Stimulated activated CD8-positive, alpha-beta memory T cell treated with anti-CD3 and anti-CD28 coated beads, Interleukin-4, amount 100 ng/mL, for 48 hours (primary cell): ENCODE data around the gene TJP2.
"Not testable (repeated sequence)": the region's sequence is repeated elsewhere in the genome, so short reads cannot be mapped to it uniquely, and the experiment has no call there.

ENCODE experiments used
- DNase-seq: peaks from one replicate; pipeline ENCODE4 v3.0.0-alpha.2; 2020

Gene TJP2

DNA sequence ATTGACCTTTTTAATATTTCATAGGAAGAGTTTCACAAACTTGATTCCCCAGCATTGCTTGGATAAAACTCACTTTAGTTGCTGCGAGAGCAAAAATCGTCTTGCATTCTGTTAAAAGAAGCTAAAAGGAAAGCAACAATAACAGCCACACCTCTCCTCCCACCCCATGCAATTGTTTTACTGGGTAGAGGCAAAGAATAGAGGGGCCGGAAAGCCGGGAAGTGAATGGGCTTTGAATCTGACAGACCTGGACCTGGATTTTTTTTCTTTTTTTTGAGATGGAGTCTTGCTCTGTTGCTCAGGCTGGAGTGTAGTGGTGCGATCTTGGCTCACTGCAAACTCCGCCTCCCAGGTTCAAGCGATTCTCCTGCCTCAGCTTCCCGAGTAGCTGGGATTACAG lies 9.5 kb upstream of the TJP2 start:
- DNase-seq = not testable (repeated sequence)

DNA sequence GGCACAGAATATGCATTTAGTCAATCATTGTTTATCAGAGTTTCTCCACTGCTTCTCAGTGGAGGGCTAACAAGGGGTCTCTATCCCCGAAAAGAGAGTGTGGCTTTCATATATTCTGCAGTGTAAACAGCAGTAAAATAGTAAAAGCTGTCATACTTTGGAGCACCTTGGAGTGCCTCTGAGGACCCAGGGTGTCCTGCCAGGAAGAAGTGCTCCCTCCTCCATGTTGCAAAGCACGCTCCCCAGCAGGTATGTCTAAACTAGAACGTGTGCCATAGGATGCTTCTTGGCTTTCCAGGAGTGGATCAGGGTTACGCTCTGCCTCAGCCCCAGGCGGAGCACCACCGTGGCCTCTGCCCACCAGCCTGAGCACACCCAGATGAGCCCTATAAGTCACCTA lies 8.5 kb upstream of the TJP2 start:
- no peak for DNase-seq

DNA sequence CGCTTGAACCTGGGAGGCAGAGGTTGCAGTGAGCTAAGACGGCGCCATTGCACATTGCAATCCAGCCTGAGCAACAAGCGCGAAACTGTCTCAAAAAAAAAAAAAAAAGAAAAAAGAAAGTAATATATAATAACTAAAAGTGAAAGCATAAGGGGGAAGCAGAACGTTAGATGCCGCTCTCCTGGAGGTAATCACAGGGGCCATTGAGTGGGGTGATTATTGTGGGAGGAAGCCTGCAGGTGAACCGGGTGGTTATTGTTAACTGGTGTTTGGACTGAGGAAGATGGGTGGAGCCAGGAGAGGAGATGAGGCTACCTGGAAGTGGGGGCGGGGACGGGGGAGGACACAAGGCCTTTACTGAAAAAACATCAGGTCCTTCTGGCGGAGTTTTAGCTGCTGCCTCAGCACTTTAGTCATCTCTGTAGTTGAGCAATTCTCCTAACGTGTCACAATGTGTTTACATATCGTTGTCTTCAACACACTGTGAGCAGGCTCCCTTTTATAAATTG lies 5.3 kb upstream of the TJP2 start:
- peak; percentile 75 for DNase-seq

DNA sequence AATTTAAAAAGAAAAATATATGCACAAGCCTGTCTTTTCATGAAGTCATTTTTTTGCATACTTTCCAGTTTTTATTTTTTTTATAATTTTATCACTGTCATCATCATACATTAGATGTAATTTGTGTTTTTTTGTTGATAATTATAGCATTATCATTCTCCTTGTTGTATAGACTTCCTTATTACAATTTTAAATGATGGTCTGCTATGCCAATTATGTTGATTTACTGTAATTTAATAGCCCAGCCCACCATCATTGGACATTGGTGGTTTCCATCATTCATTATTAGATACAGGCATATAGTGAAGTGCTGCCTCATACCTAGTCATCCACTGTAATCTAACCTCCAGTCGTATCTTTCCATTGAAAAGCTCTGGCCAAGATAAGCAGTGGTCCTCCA lies 3.8 kb upstream of the TJP2 start:
- no peak for DNase-seq

DNA sequence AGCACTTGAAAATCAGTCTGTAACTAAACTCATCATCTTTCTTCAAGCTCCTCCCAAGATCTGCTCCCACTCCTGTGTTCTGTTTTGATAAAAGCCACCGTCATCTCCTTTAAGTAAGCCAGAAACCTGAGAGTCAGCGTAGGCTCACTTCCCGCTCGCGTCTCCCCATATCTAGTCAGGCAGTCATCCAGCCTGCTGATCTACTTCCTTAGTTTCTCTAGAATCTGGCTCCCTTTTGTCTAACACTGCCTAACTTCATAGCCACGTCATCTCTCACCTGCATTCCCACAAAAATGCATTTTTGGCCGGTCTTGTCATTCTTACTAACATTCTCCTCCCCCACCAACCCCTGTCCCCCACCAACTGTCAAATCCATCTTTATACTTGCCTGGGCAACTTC lies 3.0 kb upstream of the TJP2 start:
- DNase-seq = no peak

DNA sequence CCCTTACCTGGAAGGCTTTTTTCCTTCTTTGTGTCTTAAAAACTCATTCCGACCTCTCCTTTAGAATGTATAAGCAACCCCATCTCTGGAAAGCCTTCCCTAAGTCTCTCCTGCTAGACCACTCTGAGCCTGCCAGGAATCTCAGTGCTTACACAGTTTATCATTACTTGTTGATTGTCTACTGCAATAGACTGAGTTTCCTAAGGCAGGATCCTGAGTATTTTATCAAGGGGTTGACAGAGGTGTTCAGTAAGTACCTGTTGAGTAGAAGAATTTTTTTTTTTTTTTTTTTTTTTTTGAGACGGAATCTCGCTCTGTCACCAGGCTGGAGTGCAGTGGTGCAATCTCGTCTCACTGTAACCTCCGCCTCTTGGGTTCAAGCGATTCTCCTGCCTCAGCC lies 2.6 kb upstream of the TJP2 start:
- DNase-seq = no peak

DNA sequence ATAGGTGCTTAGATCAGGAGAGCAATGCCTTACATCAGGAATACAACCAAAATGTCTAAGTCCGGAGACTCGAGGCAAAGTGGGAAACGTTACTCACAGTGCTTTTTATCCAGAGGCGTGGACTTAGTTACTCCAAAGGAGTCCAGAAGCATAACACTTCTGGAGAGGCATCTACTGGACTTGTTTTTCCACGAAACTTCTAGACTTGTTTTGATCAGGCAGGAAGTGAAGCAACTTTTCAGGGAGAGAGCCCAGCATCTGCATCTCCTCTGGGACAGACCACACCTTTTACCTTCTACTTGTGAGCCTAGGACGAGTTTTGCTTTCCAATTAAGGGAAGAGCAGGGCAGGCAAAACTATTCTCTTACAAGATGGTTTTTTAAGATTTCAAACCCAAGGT lies 1.2 kb upstream of the TJP2 start:
- no peak for DNase-seq

DNA sequence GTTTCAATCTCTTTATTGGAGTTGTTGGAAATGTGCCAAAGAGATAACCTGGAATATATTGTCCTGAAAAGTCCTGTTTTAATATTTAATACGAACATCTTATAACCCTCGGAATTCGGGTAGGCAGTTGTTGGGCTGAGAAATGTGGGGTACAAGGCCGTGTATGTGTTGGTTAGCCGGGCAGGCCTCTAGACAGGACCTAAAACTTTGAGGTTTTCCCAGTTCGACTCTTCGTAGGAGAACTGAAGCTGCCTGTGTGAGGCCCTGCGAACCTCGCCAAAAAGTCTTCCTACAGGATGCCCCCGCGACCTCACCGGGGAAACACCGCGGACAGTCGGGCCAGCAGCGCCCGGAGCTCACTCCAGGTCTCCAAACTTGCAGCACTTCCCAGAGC lies 583 bp upstream of the TJP2 start:
- DNase-seq = no peak

DNA sequence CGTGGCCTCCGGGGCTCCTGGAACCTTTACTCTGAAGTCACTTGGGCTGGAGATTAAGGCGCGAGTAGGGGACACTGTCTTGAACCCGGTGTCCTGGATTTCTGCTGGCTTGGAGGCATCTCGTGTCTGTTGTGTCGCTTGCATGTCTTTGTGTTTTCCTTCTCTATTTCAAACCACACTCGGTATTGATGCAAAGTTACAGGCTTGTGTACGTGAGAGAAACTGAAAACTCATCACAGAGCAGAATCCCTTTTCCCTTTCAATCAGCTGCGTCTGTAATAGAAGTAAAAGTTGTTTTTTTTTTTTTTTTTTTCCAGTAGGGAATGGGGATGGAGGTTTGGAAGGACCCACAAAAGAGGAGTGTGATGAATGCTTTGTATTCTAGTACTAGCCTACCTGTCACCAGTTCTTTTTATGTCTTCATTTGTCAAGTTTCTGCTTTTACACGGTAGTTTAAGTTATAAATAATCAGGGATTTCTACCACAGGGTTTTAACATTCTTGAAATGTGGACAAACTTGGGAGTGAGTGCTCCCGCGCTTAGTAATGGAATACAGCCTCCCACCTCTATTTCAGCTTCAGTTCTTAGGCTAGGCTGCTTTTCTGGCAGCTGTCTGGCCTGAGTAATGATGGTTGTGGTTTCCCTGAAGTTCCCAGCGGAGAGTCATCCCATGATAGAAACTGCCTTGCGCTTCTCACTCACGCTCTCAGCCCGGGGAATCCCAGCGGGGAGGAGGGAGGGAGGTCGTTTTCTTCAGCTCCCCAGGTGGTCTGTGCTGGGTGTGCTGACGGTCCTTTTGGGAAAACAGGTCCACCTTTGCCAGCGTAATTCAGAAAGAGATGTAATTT lies 763 bp downstream of the TJP2 start:
- peak; percentile 72 for DNase-seq

DNA sequence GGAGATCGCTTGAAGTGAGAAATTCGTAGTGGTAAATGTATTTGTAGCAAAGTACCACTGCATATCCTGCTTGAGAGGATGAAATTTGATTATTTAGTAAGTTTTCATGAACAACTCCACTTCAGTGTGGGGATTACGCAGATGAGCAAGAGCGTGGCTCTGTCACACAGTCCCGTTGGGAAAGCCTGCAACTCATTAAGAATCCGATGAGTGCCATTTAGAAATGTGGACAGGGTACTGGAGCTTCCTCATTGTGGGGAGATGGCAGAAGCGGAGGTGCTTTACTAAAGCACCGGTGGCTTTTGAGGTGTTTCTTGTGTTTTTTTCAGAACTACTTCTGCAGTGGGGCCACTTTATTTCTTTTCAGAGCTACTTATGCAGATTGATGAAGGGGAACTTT lies 1.4 kb downstream of the TJP2 start:
- no peak for DNase-seq

DNA sequence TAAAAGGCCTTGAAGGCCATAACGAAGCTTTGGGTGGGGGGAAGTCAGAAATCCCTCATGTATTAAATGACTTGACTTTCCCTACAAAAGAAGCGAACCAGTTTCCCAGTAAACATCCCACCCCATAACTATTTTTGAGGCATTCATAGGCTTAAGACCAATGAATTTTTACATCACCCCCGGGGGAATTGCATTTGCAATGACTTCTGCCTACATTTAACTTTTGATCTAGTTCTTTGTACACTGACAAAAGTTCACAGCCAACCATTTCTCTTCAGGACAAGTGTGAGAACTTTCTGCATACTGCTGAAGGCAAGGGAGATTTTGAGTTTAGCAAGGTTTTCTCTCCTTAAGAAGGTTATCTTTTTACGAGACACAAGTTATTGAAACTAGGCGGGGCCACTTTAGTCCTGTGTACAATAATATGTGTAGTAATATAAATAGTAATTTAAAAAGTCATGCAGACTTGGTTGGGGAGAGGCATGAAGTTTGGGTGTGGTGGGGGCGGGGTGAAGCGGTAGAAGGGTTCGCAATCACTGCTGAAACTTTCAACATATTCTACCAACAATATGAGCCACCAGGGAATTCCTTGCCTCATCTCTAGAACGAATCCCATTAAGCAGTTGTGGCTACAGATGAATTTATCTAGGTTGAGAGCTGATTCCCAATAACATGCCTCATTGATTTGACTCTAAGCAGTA lies 2.5 kb downstream of the TJP2 start:
- no peak for DNase-seq

DNA sequence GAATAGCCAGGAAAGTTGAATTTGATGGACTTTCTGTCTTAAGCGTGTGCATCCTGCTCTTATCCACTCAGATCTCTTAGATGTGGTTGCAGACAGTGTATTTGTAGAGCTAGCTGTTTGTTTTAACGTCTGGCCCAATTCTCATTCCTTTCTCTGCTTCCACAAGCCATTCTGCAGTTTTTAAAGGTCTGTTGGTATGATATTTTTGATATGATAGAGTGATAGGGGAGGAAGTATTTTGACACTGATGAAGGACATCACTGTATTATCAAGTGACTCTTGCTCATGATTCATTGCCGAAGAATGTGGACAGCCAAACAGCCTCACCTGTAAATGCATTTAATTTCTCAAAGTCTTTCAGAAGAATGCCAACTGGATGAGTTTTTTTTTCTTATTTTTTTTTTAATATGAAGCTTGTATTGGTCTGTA lies 4.5 kb downstream of the TJP2 start:
- no peak for DNase-seq

DNA sequence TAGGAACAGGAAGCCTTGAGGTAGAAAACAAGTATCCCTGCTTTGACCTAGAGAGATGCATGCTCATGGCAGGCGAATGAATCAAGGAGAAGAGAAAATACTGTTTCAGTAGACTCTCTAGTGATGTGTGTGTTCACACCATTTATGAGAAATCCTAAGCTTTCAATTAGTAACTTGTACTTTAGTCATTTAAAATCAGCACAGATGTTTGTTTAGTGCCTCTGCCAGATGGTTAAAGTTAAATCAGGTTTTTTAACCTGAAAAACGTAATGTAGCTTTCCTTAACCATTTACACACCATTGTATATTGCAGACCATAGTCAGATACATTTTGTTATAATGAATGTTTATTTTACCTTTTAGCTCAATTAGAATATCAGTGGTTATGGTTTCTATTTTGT lies 5.0 kb downstream of the TJP2 start:
- no peak for DNase-seq

DNA sequence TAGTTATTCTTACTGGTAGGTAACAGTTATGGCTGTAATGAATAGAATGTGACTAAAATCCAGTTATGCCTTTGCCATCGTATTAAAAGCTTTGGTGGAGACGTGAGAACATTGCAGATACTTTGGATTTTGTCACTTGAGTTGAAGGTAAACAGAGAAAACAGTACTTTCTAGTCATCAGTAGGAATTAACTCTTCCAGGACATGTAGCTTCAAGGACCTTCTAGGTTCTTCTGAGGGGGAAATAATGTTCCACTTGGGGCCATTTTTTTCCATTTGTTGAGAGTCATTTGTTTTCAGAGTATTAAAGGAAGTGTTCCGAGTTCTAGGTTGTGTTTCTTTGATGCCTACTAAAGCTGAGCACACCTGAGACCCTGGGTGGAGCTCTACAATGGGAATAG lies 6.1 kb downstream of the TJP2 start:
- no peak for DNase-seq

DNA sequence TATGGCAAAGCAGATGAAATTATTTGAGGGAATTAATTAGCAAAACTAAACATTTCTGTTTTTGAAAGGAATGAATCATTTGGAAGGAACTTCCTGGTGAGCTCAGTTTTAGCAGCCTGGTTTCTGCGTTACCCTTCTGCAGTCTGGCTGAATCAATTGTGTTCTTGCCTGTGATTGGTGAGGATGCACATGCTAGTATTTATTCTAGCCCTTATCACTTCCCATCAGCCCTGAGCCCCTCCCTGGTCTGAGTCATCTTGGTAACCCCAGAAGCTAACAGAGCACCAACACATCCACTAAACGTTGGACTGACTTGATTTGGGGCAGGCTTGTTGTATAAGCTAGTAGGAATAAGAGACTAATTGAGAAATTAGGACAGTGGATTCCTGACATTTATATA lies 6.6 kb downstream of the TJP2 start:
- DNase-seq = peak; percentile 56

DNA sequence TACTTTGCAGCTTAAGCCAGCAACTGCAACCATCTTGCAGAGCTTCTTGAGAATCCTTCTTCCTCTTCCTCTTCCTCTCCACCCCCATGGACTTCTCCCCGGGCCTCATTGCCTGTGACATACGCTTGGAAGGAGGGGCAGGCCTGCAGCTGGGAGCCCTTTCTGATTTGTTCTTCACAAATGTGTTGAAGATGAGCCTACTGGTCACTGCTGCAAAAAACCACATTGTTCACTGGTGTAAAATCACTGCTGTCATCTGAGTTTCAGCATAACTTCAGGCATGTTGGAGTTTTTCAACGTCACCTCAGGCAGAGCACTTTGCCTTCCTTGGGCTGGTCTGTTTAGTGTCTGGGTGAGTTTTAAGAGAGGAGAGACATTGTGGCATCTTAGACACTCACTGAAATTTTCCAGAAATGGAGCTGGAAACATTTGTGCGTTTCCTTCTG lies 7.9 kb downstream of the TJP2 start:
- no peak for DNase-seq

DNA sequence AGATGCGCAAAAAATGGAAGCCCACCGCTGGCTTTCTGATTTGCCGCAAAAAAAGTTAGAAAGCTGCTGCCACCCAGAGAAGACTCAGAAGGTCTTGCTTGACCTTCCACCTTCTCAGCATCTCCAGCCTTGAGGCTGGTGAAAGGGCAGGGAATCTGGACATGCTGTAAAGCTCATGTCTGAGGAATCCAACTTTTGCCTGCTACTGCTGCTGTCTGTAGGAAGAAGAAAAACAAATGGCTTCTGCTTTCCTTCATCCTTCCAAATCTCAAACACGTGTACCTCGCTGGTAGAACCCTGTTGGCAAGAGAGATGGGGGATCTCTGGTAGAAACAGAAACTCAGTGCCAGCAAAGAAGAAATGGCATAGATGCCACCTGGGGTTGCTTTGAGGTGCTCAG lies 10.2 kb downstream of the TJP2 start:
- DNase-seq = no peak

DNA sequence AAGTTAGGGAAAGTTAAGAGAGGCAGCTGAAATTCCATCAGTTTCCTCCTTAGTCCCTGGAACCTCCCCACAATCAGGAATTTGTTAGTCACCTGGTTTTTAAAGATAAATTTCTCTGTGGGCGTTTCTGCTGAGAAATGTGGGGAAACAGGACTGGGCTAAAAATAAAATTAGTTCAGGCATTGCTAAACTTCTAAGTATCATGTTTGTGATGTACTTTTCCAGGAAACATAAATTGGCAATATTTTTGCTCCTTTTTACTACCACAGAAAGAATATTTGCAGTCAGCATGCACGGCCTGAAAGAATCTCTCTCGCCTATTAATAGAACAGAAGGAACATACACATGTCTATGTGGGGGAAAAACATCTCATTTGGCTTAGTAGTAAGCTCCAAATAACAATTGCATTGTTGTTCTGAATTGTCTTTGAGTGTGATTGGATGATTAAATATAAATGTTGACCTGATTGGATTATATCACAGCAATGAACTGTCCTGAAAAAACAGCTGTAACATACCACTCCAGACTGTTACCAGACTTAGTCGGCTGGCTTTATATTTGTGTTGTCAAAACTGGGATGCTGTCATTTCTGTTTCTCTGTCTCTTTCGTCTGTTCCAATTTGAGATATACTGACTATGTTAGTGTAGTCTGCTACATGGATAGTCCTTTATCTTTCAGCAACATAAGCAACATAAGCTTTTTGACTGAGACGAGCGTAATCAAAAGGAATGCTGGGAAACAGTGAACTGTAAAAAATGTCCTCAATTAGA lies 12.9 kb downstream of the TJP2 start:
- DNase-seq = no peak

DNA sequence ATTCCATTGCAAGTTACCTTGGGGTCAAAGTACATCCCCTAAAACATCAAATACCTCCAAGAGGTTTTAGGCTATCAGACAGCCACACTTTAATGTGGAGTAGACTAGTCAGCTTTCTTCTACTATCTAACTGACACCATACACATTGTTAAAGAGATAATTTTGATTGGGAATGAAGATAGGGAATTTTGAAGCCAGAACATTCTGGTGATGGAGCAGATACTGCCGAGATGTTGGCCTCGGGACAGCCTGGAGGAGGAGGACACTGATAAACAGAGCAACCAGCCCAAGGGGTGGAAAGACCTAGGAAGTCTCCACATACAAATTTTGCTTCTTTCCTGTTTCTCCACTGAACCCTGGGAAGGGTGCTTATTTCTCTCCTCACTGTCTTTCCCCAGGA lies 14.9 kb downstream of the TJP2 start:
- DNase-seq = no peak

DNA sequence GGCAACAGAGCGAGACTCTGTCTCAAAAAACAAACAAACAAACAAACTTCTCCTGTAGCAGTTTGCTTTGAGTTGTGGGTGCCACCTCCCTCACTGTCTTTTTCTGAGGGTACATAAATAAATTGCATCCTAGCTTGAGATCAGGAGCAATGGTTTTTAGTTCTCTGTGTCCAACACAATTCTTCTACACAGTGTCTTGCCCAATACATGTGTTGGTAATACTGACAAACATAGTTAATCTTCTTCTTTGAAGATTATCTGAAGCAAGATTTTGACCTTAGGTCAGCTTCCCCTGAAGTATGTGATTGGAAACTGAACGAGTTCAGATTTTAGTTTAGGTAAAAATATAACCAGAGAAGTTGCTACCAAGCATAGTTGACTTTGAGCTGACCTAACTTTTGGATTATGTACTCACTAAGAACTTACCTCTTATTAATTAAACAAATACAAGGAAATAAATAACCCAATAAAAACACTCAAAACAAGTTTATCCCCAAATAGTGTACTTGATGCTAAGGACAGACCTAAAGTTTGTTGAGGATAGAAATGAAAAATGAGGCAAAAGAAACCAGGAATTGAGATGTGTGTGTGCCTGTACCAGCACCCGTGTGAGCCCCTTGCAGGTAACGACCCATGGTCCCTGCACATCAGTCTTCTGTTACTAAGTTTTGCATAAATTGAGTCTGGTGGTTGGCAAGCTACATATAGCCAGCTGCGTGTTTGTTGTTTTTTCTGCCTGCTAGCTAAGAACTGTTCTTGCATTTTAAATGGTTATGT lies 16.2 kb downstream of the TJP2 start:
- DNase-seq = no peak

DNA sequence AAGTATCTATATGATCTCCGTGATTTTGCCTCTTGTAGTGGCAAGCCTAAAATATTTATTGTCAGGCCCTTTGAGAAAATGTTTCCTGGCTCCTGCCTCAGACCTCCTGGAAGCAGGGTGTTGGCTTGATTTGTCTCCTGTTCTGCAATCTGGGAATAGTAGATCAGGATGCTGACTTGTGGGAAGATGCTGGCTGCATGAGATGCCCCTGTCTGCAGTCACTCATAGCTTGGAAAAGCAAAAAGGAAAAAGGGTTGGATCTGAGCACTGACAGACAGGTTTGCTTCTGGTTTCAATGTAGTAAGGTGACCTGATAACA lies 16.7 kb downstream of the TJP2 start:
- DNase-seq = no peak

DNA sequence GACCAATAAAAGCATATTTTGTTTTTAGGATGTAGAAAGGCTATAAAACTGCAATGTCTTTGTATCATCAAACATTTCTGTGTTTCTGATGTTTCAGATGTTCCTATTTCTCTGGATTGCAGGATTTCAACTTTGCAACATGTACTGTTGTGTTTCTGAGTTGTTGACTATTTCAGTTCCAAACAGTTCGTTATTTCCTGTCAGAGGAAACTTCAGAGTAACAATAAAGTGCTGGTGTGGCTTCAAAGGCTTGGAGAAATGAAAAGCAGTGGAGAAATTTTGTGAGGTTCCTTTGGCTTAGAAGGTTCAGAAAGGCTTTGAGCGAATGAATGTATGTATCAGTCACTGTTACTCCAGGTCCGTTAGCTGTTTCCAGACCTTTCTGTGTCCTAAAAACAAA lies 17.2 kb downstream of the TJP2 start:
- DNase-seq = no peak

DNA sequence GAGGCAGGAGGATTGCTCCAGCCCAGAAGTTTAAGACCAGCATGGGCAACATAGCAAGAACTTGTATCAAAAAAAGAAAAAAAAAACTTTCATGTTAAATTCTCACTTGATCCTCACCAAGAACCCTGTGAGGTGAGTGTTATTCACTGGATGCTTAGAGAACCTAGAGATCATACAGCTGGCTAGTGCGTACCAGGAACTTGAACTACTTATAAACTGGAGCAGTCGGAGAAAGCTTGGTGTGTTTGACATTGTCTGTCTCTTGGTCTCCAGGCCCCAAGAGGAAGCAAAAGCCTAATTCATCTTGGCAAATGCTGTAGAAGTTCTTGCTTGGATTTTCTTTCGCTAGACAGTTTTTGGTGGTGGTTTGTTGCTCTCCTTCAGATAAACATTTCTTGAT lies 18.1 kb downstream of the TJP2 start:
- DNase-seq = no peak
